GM19467 (cell line): Measurements from ENCODE around the gene TMEM125.

ENCODE experiments used
- ATAC-seq: cut with Tn5 transposase; IDR thresholded peaks from one replicate; pipeline ENCODE4 v1.9.1; 2021; ENCODE audit warnings: mild to moderate bottlenecking, moderate library complexity; ENCODE audit not compliant: unreplicated experiment

TMEM125 gene

GRCh38 chr1:43272576-43273571, 3.1 kb downstream of the TMEM125 start:
- no peak for ATAC-seq

GRCh38 chr1:43273708-43274107, 3.9 kb downstream of the TMEM125 start:
- no peak for ATAC-seq

- ATAC-seq: no peak
Measured at GRCh38 chr1:43274125-43274803, 4.5 kb downstream of the TMEM125 start.

- no peak for ATAC-seq
Measured at GRCh38 chr1:43274804-43275180, 5.0 kb downstream of the TMEM125 start.

- no peak for ATAC-seq
Measured at GRCh38 chr1:43275826-43276620, 6.2 kb downstream of the TMEM125 start.

GRCh38 chr1:43276673-43277072, 6.9 kb downstream of the TMEM125 start:
- no peak for ATAC-seq

GRCh38 chr1:43277116-43277876, 7.5 kb downstream of the TMEM125 start:
- no peak for ATAC-seq

GRCh38 chr1:43279161-43279560, 9.4 kb downstream of the TMEM125 start:
- no peak for ATAC-seq

GRCh38 chr1:43279666-43280065, 9.9 kb downstream of the TMEM125 start:
- ATAC-seq: no peak

- ATAC-seq: no peak
Measured at GRCh38 chr1:43280692-43281091, 10.9 kb downstream of the TMEM125 start.

- no peak for ATAC-seq
Measured at GRCh38 chr1:43282220-43283195, 12.7 kb downstream of the TMEM125 start.

GRCh38 chr1:43284065-43284464, 14.3 kb downstream of the TMEM125 start:
- ATAC-seq: no peak

- no peak for ATAC-seq
Measured at GRCh38 chr1:43284546-43285110, 14.8 kb downstream of the TMEM125 start.

GRCh38 chr1:43285269-43285990, 15.6 kb downstream of the TMEM125 start, which contains the start of gene C1orf210:
Gene C1orf210, minus strand, starts transcription at chr1:43285581. Its CDS starts 2,311 bp downstream, at chr1:43283270.
- no peak for ATAC-seq

- ATAC-seq: no peak
Measured at GRCh38 chr1:43286115-43286514, 16.3 kb downstream of the TMEM125 start.

GRCh38 chr1:43286533-43286932, 16.8 kb downstream of the TMEM125 start:
- ATAC-seq: no peak

GRCh38 chr1:43288058-43288784, 18.4 kb downstream of the TMEM125 start:
- no peak for ATAC-seq
